Trophoblast cell (in vitro differentiated cells and primary cell): ENCODE measurements around the gene ANXA8.
"Not testable (repeated sequence)": the region's sequence is repeated elsewhere in the genome, so short reads cannot be mapped to it uniquely, and the experiment has no call there.

Experiments used
- DNase-seq, 2 donors: peaks; one replicate each; pipeline ENCODE4 v3.0.0-alpha.2; 2016
- H2AFZ ChIP-seq: 2 replicates; pipeline ENCODE4 v1.6.1; 2013; ENCODE audit warnings: low read length, moderate library complexity, mild to moderate bottlenecking; ENCODE audit not compliant: insufficient read depth, poor library complexity
- H2AK5ac ChIP-seq: 2 replicates; pipeline ENCODE4 v1.6.1; 2013; ENCODE audit warnings: mild to moderate bottlenecking, low read length
- H2BK120ac ChIP-seq: 2 replicates; pipeline ENCODE4 v1.6.1; 2013; ENCODE audit warnings: low read length, mild to moderate bottlenecking, moderate library complexity; ENCODE audit not compliant: insufficient read depth, poor library complexity
- H2BK12ac ChIP-seq: 2 replicates; pipeline ENCODE4 v1.6.1; 2013; ENCODE audit warnings: mild to moderate bottlenecking, low read length, moderate library complexity
- H2BK5ac ChIP-seq: 2 replicates; pipeline ENCODE4 v1.6.1; 2013; ENCODE audit warnings: low read length, low read depth, moderate library complexity, mild to moderate bottlenecking; ENCODE audit not compliant: poor library complexity
- H3K14ac ChIP-seq: 2 replicates; pipeline ENCODE4 v1.6.1; 2013; ENCODE audit warnings: mild to moderate bottlenecking, low read length
- H3K18ac ChIP-seq: 2 replicates; pipeline ENCODE4 v1.6.1; 2013; ENCODE audit warnings: mild to moderate bottlenecking, low read length
- H3K23ac ChIP-seq: 2 replicates; pipeline ENCODE4 v1.6.1; 2013; ENCODE audit warnings: low read length
- H3K27ac ChIP-seq: 2 replicates; pipeline ENCODE4 v1.5.1; 2013; ENCODE audit warnings: low read depth, mild to moderate bottlenecking, inconsistent platforms, low read length, moderate library complexity
- H3K27me3 ChIP-seq: 2 replicates; pipeline ENCODE4 v1.6.1; 2013; ENCODE audit warnings: inconsistent platforms, mild to moderate bottlenecking, low read length, moderate library complexity; ENCODE audit not compliant: insufficient read depth
- H3K36me3 ChIP-seq, 2 experiments: 1 replicate in 1 of 2; 2 replicates in 1 of 2; pipeline ENCODE4 v1.6.1; 2013; ENCODE audit warnings: low read length in 2 of 2, mild to moderate bottlenecking in 2 of 2, moderate library complexity in 1 of 2; ENCODE audit not compliant: insufficient read depth in 2 of 2, control insufficient read depth in 1 of 2
- H3K4ac ChIP-seq: 2 replicates; pipeline ENCODE4 v1.6.1; 2013; ENCODE audit warnings: low read depth, mild to moderate bottlenecking, low read length, moderate library complexity
- H3K4me1 ChIP-seq, 2 experiments: 1 replicate in 1 of 2; 2 replicates in 1 of 2; pipeline ENCODE4 v1.6.1; 2013; ENCODE audit warnings: low read length in 2 of 2, mild to moderate bottlenecking in 2 of 2, moderate library complexity in 1 of 2; ENCODE audit not compliant: insufficient read depth in 2 of 2, control insufficient read depth in 1 of 2
- H3K4me2 ChIP-seq: 2 replicates; pipeline ENCODE4 v1.6.1; 2013; ENCODE audit warnings: inconsistent platforms, mild to moderate bottlenecking, low read length, moderate library complexity
- H3K4me3 ChIP-seq: 2 replicates; pipeline ENCODE4 v1.5.1; 2013; ENCODE audit warnings: mild to moderate bottlenecking, low read depth, low read length, inconsistent platforms
- H3K79me1 ChIP-seq: one replicate; pipeline ENCODE4 v1.6.1; 2013; ENCODE audit warnings: low read length
- H3K79me2 ChIP-seq: 2 replicates; pipeline ENCODE4 v1.6.1; 2013; ENCODE audit warnings: low read length, mild to moderate bottlenecking; ENCODE audit not compliant: control insufficient read depth, insufficient read depth, poor library complexity
- H3K9ac ChIP-seq: 2 replicates; pipeline ENCODE4 v1.6.1; 2013; ENCODE audit warnings: mild to moderate bottlenecking, low read length
- H3K9me3 ChIP-seq: 2 replicates; pipeline ENCODE4 v1.6.1; 2013; ENCODE audit warnings: low read depth, mild to moderate bottlenecking, control low read depth, inconsistent platforms, low read length; ENCODE audit not compliant: insufficient read depth
- H4K12ac ChIP-seq: 2 replicates; pipeline ENCODE4 v1.6.1; 2013; ENCODE audit warnings: low read depth, mild to moderate bottlenecking, low read length, moderate library complexity
- H4K8ac ChIP-seq: 2 replicates; pipeline ENCODE4 v1.6.1; 2013; ENCODE audit warnings: low read depth, mild to moderate bottlenecking, low read length, moderate library complexity
- H4K91ac ChIP-seq: one replicate; pipeline ENCODE4 v1.6.1; 2013; ENCODE audit warnings: low read depth, mild to moderate bottlenecking, low read length, moderate library complexity
- WGBS: extraction: QIAGEN DNeasy Blood & Tissue Kit; methylation state at CpG from one replicate; pipeline ENCODE4 v1.1.7; 2013; ENCODE audit warnings: missing lambda C conversion rate; ENCODE audit not compliant: insufficient read length, insufficient coverage; ENCODE audit errors: extremely low coverage; 5-methylcytosine and 5-hydroxymethylcytosine counted together

Gene ANXA8

DNA sequence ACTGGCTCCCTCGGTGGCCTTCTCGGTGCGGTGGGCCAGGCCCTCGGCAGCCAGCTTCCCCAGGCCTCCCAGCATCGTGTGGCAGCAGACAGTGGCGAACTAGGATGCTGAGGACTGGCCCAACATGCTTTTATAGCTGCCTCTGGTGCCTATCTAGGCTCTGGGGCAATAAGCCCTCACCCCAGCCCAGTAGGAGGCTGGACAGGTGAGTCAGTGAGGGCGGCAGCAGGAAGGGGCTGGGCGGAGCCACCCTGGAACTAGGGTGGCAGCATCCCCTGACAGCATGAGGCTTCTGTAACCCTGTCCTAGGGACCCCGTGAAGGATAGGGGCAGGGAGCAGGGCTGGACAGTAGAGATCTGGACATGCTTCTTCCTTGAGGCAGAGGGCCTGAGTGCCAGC is 7.7 kb upstream of the ANXA8 start, which contains the start of gene FAM25G:
FAM25G (minus strand) TSS at position 101 of the 400 bp plus-strand sequence; CDS start at position 75, 26 bp downstream.
- DNase-seq, result not testable (repeated sequence)
- WGBS, result no CpG with 5 or more reads among the region's 9 CpGs

DNA sequence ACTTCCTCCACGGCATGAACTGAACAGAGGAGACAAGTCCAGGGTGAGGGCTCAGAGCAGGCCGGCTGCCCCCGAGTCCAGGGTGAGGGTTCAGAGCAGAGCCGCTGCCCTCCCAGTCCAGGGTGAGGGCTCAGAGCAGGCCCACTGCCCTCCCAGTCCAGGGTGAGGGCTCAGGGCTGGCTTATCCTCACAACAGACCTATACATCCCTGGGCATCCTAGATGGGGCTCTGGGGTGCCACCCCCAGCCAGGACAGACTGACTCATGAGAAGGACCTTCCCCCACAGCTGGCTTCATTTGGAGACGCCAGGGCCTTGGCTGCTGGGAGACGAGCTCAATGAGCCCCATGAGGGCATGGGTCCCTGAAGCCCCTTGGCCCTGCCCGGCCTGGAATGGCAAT is 5.7 kb upstream of the ANXA8 start:
- H2BK120ac ChIP-seq, H3K27me3 ChIP-seq, H3K4me3 ChIP-seq, H3K9me3 ChIP-seq, H3K9ac ChIP-seq, H2BK12ac ChIP-seq, H4K8ac ChIP-seq, H3K27ac ChIP-seq, H3K79me1 ChIP-seq, H3K4me2 ChIP-seq, H3K4ac ChIP-seq, H2AFZ ChIP-seq, H3K18ac ChIP-seq, H3K23ac ChIP-seq, H2BK5ac ChIP-seq, DNase-seq, H3K79me2 ChIP-seq, H2AK5ac ChIP-seq, H3K36me3 ChIP-seq, H3K14ac ChIP-seq, H3K4me1 ChIP-seq, H4K12ac ChIP-seq: not testable (repeated sequence)
- no CpG with 5 or more reads among the region's 7 CpGs for WGBS
- H4K91ac ChIP-seq, result peak overlapping the region; percentile 18

More for the DNA sequence above, 7.7 kb upstream of the ANXA8 start, which contains the start of gene FAM25G:
- not testable (repeated sequence) for H3K23ac ChIP-seq, H3K14ac ChIP-seq, H4K12ac ChIP-seq, H3K4me1 ChIP-seq, H3K27me3 ChIP-seq, H3K36me3 ChIP-seq, H4K91ac ChIP-seq, H3K9me3 ChIP-seq, H3K4me2 ChIP-seq, H3K4me3 ChIP-seq, H4K8ac ChIP-seq, H2BK120ac ChIP-seq, H3K79me2 ChIP-seq, H2BK5ac ChIP-seq, H3K9ac ChIP-seq, H3K4ac ChIP-seq, H2BK12ac ChIP-seq, H3K18ac ChIP-seq, H2AFZ ChIP-seq, H3K79me1 ChIP-seq, H2AK5ac ChIP-seq, H3K27ac ChIP-seq

DNA sequence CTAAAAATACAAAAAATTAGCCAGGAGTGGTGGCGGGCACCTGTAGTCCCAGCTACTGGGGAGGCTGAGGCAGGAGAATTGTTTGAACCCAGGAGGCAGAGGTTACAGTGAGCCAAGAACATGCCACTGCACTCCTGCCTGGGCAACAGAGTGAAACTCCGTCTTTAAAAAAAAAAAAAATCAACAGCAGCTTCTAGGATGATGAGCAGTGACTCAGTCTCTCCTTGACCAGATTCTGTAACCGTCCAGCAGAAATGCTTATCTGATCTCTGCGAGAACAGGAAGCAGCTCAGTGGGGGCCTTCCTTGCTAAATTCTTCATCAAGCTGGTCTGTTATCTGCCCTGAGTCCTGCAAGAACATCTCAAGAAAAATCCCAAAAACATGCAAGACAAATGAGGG is 2.0 kb upstream of the ANXA8 start:
- not testable (repeated sequence) for H4K91ac ChIP-seq
- no CpG with 5 or more reads among the region's 4 CpGs for WGBS

DNA sequence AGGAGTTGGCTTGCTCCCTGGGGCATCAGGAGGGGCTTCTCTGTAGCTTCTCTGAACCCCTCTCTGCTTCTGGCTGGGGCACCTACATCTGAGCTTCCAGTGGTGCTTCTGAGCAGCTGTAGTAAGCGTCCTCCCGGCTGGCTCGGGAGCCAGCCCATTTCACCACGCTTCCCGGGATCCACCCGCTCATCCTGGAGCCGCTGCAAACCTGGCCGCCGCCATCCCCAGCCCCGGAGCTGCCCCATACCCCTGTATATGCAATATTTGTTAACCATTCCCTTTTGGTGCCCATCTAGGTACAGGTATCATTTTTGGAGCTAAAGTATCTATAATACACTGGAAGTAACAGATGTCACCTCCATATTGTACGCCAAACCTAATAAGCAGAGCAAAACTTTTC is 871 bp upstream of the ANXA8 start:
- not testable (repeated sequence) for H3K27ac ChIP-seq, H2BK5ac ChIP-seq, H2AFZ ChIP-seq, H2AK5ac ChIP-seq, H3K4me3 ChIP-seq, H3K9ac ChIP-seq, DNase-seq, H3K27me3 ChIP-seq, H3K79me1 ChIP-seq, H3K4me1 ChIP-seq, H3K4me2 ChIP-seq, H3K36me3 ChIP-seq, H4K8ac ChIP-seq, H3K23ac ChIP-seq, H3K14ac ChIP-seq, H3K79me2 ChIP-seq, H4K12ac ChIP-seq, H3K9me3 ChIP-seq, H2BK120ac ChIP-seq, H3K18ac ChIP-seq, H2BK12ac ChIP-seq, H3K4ac ChIP-seq
- H4K91ac ChIP-seq, result peak overlapping the region; percentile 14
- WGBS, result no CpG with 5 or more reads among the region's 11 CpGs

More for the DNA sequence above, 2.0 kb upstream of the ANXA8 start:
- peak; percentile 22 to 69 for DNase-seq
- H3K27me3 ChIP-seq, H2BK12ac ChIP-seq, H4K8ac ChIP-seq, H3K36me3 ChIP-seq, H4K12ac ChIP-seq, H3K79me2 ChIP-seq, H2BK120ac ChIP-seq, H3K27ac ChIP-seq, H3K79me1 ChIP-seq, H3K9ac ChIP-seq, H3K4me3 ChIP-seq, H3K4me2 ChIP-seq, H3K18ac ChIP-seq, H3K9me3 ChIP-seq, H3K14ac ChIP-seq, H3K23ac ChIP-seq, H3K4me1 ChIP-seq, H2AFZ ChIP-seq, H2BK5ac ChIP-seq, H3K4ac ChIP-seq, H2AK5ac ChIP-seq: not testable (repeated sequence)
